Measurements from ENCODE around the gene ZNF469.

The ZNF469 gene

GRCh38 chr16:88353691-88354090 lies 29.1 kb upstream of the ZNF469 start:
- TF ChIP-seq, protein P1, sequence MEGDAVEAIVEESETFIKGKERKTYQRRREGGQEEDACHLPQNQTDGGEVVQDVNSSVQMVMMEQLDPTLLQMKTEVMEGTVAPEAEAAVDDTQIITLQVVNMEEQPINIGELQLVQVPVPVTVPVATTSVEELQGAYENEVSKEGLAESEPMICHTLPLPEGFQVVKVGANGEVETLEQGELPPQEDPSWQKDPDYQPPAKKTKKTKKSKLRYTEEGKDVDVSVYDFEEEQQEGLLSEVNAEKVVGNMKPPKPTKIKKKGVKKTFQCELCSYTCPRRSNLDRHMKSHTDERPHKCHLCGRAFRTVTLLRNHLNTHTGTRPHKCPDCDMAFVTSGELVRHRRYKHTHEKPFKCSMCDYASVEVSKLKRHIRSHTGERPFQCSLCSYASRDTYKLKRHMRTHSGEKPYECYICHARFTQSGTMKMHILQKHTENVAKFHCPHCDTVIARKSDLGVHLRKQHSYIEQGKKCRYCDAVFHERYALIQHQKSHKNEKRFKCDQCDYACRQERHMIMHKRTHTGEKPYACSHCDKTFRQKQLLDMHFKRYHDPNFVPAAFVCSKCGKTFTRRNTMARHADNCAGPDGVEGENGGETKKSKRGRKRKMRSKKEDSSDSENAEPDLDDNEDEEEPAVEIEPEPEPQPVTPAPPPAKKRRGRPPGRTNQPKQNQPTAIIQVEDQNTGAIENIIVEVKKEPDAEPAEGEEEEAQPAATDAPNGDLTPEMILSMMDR (IDR thresholded peaks at IDR 0.05) = no peak
- no peaks in the 10 kb centered on the region for H3K27me3 Mint-ChIP-seq (ENCODE audit: low read depth, poor library complexity)
- H3K27ac Mint-ChIP-seq = peak overlapping the region; percentile 42
- H3K36me3 Mint-ChIP-seq (ENCODE audit: low read depth) = no peaks in the 10 kb centered on the region
- DNase-seq = no peak
- no peak overlapping the region for H3K4me3 Mint-ChIP-seq
- H3K4me1 Mint-ChIP-seq = peaks cover 17% of the 10 kb centered on the region
- no peaks in the 10 kb centered on the region for H3K9me3 Mint-ChIP-seq

DNA sequence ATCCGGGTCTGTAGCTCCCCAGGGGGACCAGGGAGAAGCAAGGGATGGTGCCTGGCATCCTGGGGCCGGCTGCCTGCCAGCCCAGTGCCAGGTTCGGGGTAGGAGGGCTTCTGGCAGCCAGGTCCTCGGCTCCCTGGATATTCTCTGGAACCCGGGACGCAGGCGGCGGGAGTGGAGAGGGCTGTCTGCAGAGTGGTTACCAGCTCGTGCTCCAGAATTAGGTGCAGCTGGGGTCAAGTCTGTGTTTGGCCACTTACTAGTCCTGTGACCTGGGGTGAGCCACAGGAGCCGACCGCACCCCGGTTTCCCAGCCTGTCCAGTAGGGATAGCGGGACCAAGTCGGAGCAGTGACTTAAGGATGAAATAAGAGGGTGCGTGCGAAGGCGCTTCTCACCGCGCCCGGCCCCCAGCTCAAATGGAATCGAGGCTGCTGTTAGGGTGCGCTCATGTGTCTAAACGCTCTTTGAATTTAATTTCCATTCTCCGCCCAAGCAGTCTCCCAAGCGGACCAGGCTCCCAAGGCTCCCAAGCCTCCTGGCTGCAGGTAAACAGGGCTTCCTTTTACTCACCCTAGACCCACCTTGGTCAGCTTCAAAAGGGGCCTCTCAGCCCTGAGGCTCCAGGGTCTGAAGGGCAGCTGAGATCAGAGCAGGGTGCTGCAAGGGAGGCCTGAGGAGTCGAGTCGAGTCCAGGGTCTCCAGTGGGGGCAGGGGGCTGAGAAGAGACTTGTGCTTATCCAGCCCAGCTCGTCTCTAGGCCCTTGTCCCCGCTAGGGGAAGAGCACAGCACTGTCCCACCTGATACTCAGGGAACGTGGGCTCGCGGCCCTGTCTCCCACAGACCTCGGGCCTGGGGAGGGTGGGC lies 28.3 kb upstream of the ZNF469 start:
- peak overlapping the region; percentile 72 for H3K27ac Mint-ChIP-seq
- H3K36me3 Mint-ChIP-seq (ENCODE audit: low read depth) = no peaks in the 10 kb centered on the region
- DNase-seq = no peak
- H3K9me3 Mint-ChIP-seq = peaks cover 6% of the 10 kb centered on the region
- no peak overlapping the region for H3K4me3 Mint-ChIP-seq
- H3K27me3 Mint-ChIP-seq (ENCODE audit: low read depth, poor library complexity) = peaks cover 6% of the 10 kb centered on the region
- TF ChIP-seq, protein P1 (IDR thresholded peaks at IDR 0.05) = no peak
- peaks cover 11% of the 10 kb centered on the region for H3K4me1 Mint-ChIP-seq

DNA sequence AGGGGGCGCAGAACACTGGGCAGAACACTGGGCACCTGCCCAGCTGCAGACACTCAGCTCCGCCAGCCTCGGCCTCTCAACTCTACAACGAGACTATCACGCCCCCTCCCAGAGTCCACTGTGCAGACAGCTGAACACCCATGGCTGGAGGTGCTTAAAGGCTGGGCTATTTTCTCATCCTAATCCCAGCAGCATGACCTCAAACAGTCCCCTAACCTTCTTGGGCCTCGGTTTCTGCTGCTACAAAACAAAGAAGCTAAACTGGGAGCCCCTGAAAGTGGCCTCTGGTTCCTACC lies 27.7 kb upstream of the ZNF469 start:
- peaks cover 6% of the 10 kb centered on the region for H3K4me1 Mint-ChIP-seq
- TF ChIP-seq, protein P1 (IDR thresholded peaks at IDR 0.05) = no peak
- H3K27ac Mint-ChIP-seq = no peak overlapping the region
- H3K27me3 Mint-ChIP-seq (ENCODE audit: low read depth, poor library complexity) = peaks cover 6% of the 10 kb centered on the region
- peaks cover 10% of the 10 kb centered on the region for H3K9me3 Mint-ChIP-seq
- DNase-seq = no peak
- H3K4me3 Mint-ChIP-seq = no peak overlapping the region
- H3K36me3 Mint-ChIP-seq (ENCODE audit: low read depth) = no peaks in the 10 kb centered on the region

GRCh38 chr16:88355389-88356123 lies 27.2 kb upstream of the ZNF469 start:
- Mint-ChIP-seq H3K27me3 (ENCODE audit: low read depth, poor library complexity) (peaks cover 6% of the 10 kb centered on the region), H3K4me3 (no peak overlapping the region), H3K27ac (no peak overlapping the region), H3K36me3 (ENCODE audit: low read depth) (no peaks in the 10 kb centered on the region), H3K4me1 (peaks cover 4% of the 10 kb centered on the region), H3K9me3 (peaks cover 14% of the 10 kb centered on the region)
- TF ChIP-seq, protein P1 (IDR thresholded peaks at IDR 0.05) = no peak
- DNase-seq = no peak

DNA sequence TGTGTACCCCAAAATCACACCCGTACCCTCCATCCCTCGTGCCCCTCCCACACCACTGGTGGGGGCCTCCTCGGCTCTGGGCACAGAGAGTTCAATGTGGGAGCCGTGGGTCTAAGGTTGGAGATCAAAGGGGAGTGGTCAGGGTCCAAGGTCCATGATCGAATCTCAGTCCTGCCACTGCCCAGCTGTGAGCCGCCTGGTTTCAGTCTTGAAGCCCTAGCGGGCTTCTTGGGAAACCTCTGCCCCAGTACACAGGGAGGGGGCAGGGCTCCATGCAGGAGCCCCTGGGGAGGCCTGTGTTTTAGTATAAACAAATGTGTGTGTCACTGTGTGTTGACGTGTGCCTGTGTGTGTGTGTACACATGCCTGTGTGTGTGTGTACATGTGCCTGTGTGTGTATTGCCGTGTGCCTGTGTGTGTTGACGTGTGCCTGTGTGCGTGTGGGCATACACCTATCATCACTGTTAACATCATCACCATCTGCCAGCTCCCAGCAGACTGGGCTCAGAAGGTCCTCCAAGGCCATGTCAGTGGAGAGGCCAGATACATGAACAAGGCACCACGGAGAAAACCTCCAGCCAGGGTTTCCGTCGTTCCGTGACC lies 26.5 kb upstream of the ZNF469 start:
- Mint-ChIP-seq H3K9me3 (peaks cover 16% of the 10 kb centered on the region), H3K27ac (peak overlapping the region; percentile 51), H3K27me3 (ENCODE audit: low read depth, poor library complexity) (peaks cover 9% of the 10 kb centered on the region), H3K4me1 (no peaks in the 10 kb centered on the region), H3K4me3 (no peak overlapping the region), H3K36me3 (ENCODE audit: low read depth) (no peaks in the 10 kb centered on the region)
- no peak for DNase-seq
- TF ChIP-seq, protein P1 (IDR thresholded peaks at IDR 0.05) = no peak
